Parathyroid adenoma (tissue), 2 donors: Measurements from ENCODE around the gene GABRB2.

Source experiments
- H2AFZ ChIP-seq: fragments of 300-600 bp; sonication (generic); one replicate; pipeline ENCODE4 v1.7.0; 2017; ENCODE audit warnings: antibody characterized with exemption, mild to moderate bottlenecking
- H3K27ac ChIP-seq: fragments of 300-600 bp; sonication (generic); one replicate; pipeline ENCODE4 v1.7.0; 2017
- H3K27me3 ChIP-seq: fragments of 300-600 bp; sonication (generic); one replicate; pipeline ENCODE4 v1.7.0; 2017; ENCODE audit warnings: low read length; ENCODE audit not compliant: control insufficient read depth, insufficient read depth
- H3K36me3 ChIP-seq: fragments of 300-600 bp; sonication (generic); one replicate; pipeline ENCODE4 v1.7.0; 2017; ENCODE audit warnings: low read length; ENCODE audit not compliant: control insufficient read depth, insufficient read depth
- H3K4me1 ChIP-seq: fragments of 300-600 bp; sonication (generic); one replicate; pipeline ENCODE4 v1.7.0; 2017; ENCODE audit warnings: control low read depth
- H3K4me2 ChIP-seq: fragments of 300-600 bp; sonication (generic); one replicate; pipeline ENCODE4 v1.7.0; 2017; ENCODE audit warnings: low read length
- H3K4me3 ChIP-seq: fragments of 300-600 bp; sonication (generic); one replicate; pipeline ENCODE4 v1.7.0; 2017; ENCODE audit warnings: low read depth, low read length
- H3K79me2 ChIP-seq: fragments of 300-600 bp; sonication (generic); one replicate; pipeline ENCODE4 v1.7.0; 2017; ENCODE audit warnings: control low read depth
- H3K9ac ChIP-seq: fragments of 300-600 bp; sonication (generic); one replicate; pipeline ENCODE4 v1.7.0; 2017; ENCODE audit warnings: mild to moderate bottlenecking
- H3K9me3 ChIP-seq: fragments of 300-600 bp; sonication (generic); one replicate; pipeline ENCODE4 v1.7.0; 2017; ENCODE audit warnings: low read length; ENCODE audit not compliant: control insufficient read depth
- TF ChIP-seq, protein P1 (sequence below): fragments of 300-600 bp; sonication (generic); IDR thresholded peaks from one replicate; pipeline ENCODE4 v1.7.0; 2017; ENCODE audit warnings: antibody characterized with exemption, mild to moderate bottlenecking
- donor health status: primary hyperparathyroidism.

GABRB2 gene

DNA sequence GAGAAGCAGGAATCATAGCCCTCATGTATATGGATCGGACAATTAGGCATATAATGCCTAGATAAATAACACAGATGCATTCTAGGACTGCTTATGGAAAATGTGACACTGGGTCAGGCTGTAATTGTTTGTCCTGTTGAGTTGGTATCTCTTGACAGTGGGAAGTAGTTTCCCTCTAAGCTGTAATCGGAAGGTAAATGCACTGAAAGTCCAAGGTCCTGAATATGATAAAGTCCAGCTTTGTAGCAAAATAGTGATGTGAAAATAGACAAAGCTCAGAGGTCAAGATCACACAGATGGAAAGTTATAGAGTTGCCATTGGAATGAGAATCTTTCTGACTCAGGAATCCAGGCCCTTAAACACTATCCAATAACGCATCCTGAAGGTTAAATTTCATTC is 214.2 kb downstream of the GABRB2 start:
- Histone ChIP-seq H3K9ac (no peak overlapping the region), H3K27ac (no peak overlapping the region), H3K4me3 (no peak overlapping the region), H3K79me2 (no peaks in the 10 kb centered on the region), H3K27me3 (no peaks in the 10 kb centered on the region), H3K9me3 (no peaks in the 10 kb centered on the region), H2AFZ (no peak overlapping the region), H3K4me2 (no peak overlapping the region), H3K4me1 (no peaks in the 10 kb centered on the region), H3K36me3 (no peaks in the 10 kb centered on the region)
- TF ChIP-seq, protein P1, sequence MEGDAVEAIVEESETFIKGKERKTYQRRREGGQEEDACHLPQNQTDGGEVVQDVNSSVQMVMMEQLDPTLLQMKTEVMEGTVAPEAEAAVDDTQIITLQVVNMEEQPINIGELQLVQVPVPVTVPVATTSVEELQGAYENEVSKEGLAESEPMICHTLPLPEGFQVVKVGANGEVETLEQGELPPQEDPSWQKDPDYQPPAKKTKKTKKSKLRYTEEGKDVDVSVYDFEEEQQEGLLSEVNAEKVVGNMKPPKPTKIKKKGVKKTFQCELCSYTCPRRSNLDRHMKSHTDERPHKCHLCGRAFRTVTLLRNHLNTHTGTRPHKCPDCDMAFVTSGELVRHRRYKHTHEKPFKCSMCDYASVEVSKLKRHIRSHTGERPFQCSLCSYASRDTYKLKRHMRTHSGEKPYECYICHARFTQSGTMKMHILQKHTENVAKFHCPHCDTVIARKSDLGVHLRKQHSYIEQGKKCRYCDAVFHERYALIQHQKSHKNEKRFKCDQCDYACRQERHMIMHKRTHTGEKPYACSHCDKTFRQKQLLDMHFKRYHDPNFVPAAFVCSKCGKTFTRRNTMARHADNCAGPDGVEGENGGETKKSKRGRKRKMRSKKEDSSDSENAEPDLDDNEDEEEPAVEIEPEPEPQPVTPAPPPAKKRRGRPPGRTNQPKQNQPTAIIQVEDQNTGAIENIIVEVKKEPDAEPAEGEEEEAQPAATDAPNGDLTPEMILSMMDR = no peak

GRCh38 chr5:161314033-161314432 is 232.5 kb downstream of the GABRB2 start:
- Histone ChIP-seq H3K27ac (no peak overlapping the region), H3K9ac (no peak overlapping the region), H3K4me3 (no peak overlapping the region), H3K4me1 (no peaks in the 10 kb centered on the region), H2AFZ (no peak overlapping the region), H3K4me2 (no peak overlapping the region), H3K9me3 (no peaks in the 10 kb centered on the region), H3K27me3 (no peaks in the 10 kb centered on the region), H3K36me3 (no peaks in the 10 kb centered on the region), H3K79me2 (no peaks in the 10 kb centered on the region)
- TF ChIP-seq, protein P1 = no peak

GRCh38 chr5:161312882-161313281 is 233.6 kb downstream of the GABRB2 start:
- H2AFZ ChIP-seq = no peak overlapping the region
- H3K9ac ChIP-seq = no peak overlapping the region
- H3K4me1 ChIP-seq = no peaks in the 10 kb centered on the region
- H3K36me3 ChIP-seq = no peaks in the 10 kb centered on the region
- H3K27ac ChIP-seq = no peak overlapping the region
- H3K4me3 ChIP-seq = no peak overlapping the region
- H3K4me2 ChIP-seq = no peak overlapping the region
- no peaks in the 10 kb centered on the region for H3K27me3 ChIP-seq
- TF ChIP-seq, protein P1 = no peak
- H3K79me2 ChIP-seq = no peaks in the 10 kb centered on the region
- H3K9me3 ChIP-seq = no peaks in the 10 kb centered on the region

- no peaks in the 10 kb centered on the region for H3K79me2 ChIP-seq
- H3K4me1 ChIP-seq = no peaks in the 10 kb centered on the region
- H3K36me3 ChIP-seq = no peaks in the 10 kb centered on the region
- H3K9me3 ChIP-seq = no peaks in the 10 kb centered on the region
- no peak overlapping the region for H3K9ac ChIP-seq
- H3K27ac ChIP-seq = no peak overlapping the region
- H3K4me3 ChIP-seq = no peak overlapping the region
- TF ChIP-seq, protein P1 = no peak
- no peak overlapping the region for H2AFZ ChIP-seq
- no peaks in the 10 kb centered on the region for H3K27me3 ChIP-seq
- H3K4me2 ChIP-seq = no peak overlapping the region
Measured at GRCh38 chr5:161311965-161312364, 234.6 kb downstream of the GABRB2 start.

DNA sequence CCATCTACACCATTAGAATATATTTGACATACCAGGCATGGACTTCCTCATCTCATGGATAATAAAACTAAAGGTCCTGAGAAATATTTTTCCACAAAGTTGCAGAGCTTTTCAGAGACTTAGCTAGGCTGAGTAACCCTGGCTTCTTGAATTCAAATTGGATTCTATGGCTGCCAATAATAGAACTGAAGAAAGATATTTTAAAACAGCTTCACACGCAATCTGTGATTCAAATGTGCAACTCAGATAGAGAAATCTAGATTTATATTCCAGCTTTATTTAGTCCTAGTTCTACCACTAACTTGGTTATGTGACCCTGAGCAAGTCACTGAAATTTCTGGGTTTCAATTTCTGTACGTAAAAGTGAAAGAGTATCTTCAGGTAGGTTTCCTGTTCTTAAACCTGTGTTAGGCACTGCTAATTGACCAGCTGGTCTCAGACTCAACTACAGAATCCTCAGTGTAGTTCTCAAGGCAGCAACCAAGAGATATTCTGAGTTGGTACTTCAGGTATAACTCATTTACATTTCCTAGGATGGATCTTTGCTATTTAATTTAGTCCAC is 235.3 kb downstream of the GABRB2 start:
- Histone ChIP-seq H3K9me3 (no peaks in the 10 kb centered on the region), H3K27me3 (no peaks in the 10 kb centered on the region), H3K4me3 (no peak overlapping the region), H3K4me2 (no peak overlapping the region), H3K27ac (no peak overlapping the region), H3K4me1 (no peaks in the 10 kb centered on the region), H3K36me3 (no peaks in the 10 kb centered on the region), H3K9ac (no peak overlapping the region), H2AFZ (no peak overlapping the region), H3K79me2 (no peaks in the 10 kb centered on the region)
- TF ChIP-seq, protein P1 = no peak
